CD4-positive, CD25-positive, alpha-beta regulatory T cell (primary cell): ENCODE data around the gene GSDME. TPM values are rescaled to one million over a fixed set of nuclear protein-coding genes. Genes with fewer than 3 reads are reported as not detected.

Experiments used
- ATAC-seq, 2 donors: fragments of 150-1000 bp; cut with Tn5 transposase; one replicate each; pipeline ENCODE4 v1.10.0; 2021; ENCODE audit warnings: low read depth in 2 of 2, moderate number of reproducible peaks in 2 of 2, moderate library complexity in 1 of 2
- DNase-seq, 3 donors: peaks; one replicate each; pipeline versions ENCODE4 v3.0.0 to v3.0.0-alpha.2; 2012 to 2022; ENCODE audit warnings: mixed read lengths in 1 of 3
- H3K27ac ChIP-seq: one replicate; pipeline ENCODE4 v1.7.0; 2013; ENCODE audit warnings: mild to moderate bottlenecking, low read length; ENCODE audit not compliant: insufficient read depth, poor library complexity, severe bottlenecking
- H3K27me3 ChIP-seq: one replicate; pipeline ENCODE4 v1.7.0; 2013; ENCODE audit warnings: low read length; ENCODE audit not compliant: control insufficient read depth, insufficient read depth
- H3K36me3 ChIP-seq: one replicate; pipeline ENCODE4 v1.7.0; 2013; ENCODE audit warnings: mild to moderate bottlenecking, low read length, moderate library complexity; ENCODE audit not compliant: control insufficient read depth, insufficient read depth
- H3K4me1 ChIP-seq: 2 replicates; pipeline ENCODE4 v1.7.0; 2013; ENCODE audit warnings: mild to moderate bottlenecking, low read length; ENCODE audit not compliant: insufficient read depth, control insufficient read depth, poor library complexity, severe bottlenecking
- H3K4me3 ChIP-seq: one replicate; pipeline ENCODE4 v1.7.0; 2013; ENCODE audit warnings: low read depth, mild to moderate bottlenecking, low read length, moderate library complexity
- H3K9me3 ChIP-seq, 2 experiments: 1 replicate in 1 of 2; 2 replicates in 1 of 2; pipeline ENCODE4 v1.7.0; 2013; ENCODE audit warnings: low read length in 2 of 2, mild to moderate bottlenecking in 1 of 2, moderate library complexity in 1 of 2; ENCODE audit not compliant: control insufficient read depth in 2 of 2
- H3K27ac Mint-ChIP-seq, 3 donors: one replicate each; pipeline ENCODE4 v1.8.0; 2020 to 2022; ENCODE audit warnings: mild to moderate bottlenecking in 3 of 3, mixed read lengths in 3 of 3, moderate library complexity in 2 of 3
- H3K27me3 Mint-ChIP-seq: one replicate; pipeline ENCODE4 v1.8.0; 2022; ENCODE audit warnings: mild to moderate bottlenecking, mixed read lengths
- H3K36me3 Mint-ChIP-seq: one replicate; pipeline ENCODE4 v1.8.0; 2020; ENCODE audit warnings: mixed read lengths
- H3K4me1 Mint-ChIP-seq, 4 donors: one replicate each; pipeline ENCODE4 v1.8.0; 2020 to 2022; ENCODE audit warnings: mixed read lengths in 4 of 4, mild to moderate bottlenecking in 1 of 4
- H3K4me3 Mint-ChIP-seq, 4 donors: one replicate each; pipeline ENCODE4 v1.8.0; 2020 to 2022; ENCODE audit warnings: mild to moderate bottlenecking in 4 of 4, mixed read lengths in 4 of 4, moderate library complexity in 3 of 4
- H3K9me3 Mint-ChIP-seq, 7 donors: one replicate each; pipeline ENCODE4 v1.8.0; 2020 to 2022; ENCODE audit warnings: mixed read lengths in 7 of 7, mild to moderate bottlenecking in 3 of 7, moderate library complexity in 2 of 7
- polyA plus RNA-seq, 4 donors: library from polyadenylated mRNA; unstranded; fragments of 300-500 nt; fragmentation: Illumina TruSeq; gene quantifications; one replicate each; pipeline ENCODE4 v1.2.3, GENCODE V29; 2021
- total RNA-seq: library from RNA; stranded (reverse); gene quantifications from one replicate; pipeline ENCODE4 v1.2.3, GENCODE V29; 2022

Gene GSDME
- total and polyA plus RNA-seq, 5 donors from 2014 or later = 0.15 to 0.55 (median 0.38) TPM; not detected in 2

GRCh38 chr7:24703296-24703695 lies 54.0 kb downstream of the GSDME start:
- Histone ChIP-seq H3K4me1 (no peaks in the 10 kb centered on the region), H3K4me3 (no peak overlapping the region), H3K9me3 (no peaks in the 10 kb centered on the region), H3K27ac (no peak overlapping the region), H3K36me3 (no peaks in the 10 kb centered on the region), H3K27me3 (no peaks in the 10 kb centered on the region)
- Mint-ChIP-seq H3K9me3 (no peaks in the 10 kb centered on the region), H3K4me1 (no peaks in the 10 kb centered on the region), H3K27ac (no peak overlapping the region), H3K27me3 (no peaks in the 10 kb centered on the region), H3K4me3 (no peak overlapping the region), H3K36me3 (peaks cover 4% of the 10 kb centered on the region)
- DNase-seq = no peak
- ATAC-seq = no peak

GRCh38 chr7:24702755-24703154 lies 54.5 kb downstream of the GSDME start:
- ATAC-seq = no peak
- no peaks in the 10 kb centered on the region for H3K9me3 Mint-ChIP-seq
- H3K4me3 ChIP-seq = no peak overlapping the region
- H3K9me3 ChIP-seq = no peaks in the 10 kb centered on the region
- DNase-seq = no peak
- H3K4me1 Mint-ChIP-seq = no peaks in the 10 kb centered on the region
- H3K4me1 ChIP-seq = no peaks in the 10 kb centered on the region
- H3K36me3 ChIP-seq = no peaks in the 10 kb centered on the region
- H3K27ac ChIP-seq = no peak overlapping the region
- no peak overlapping the region for H3K4me3 Mint-ChIP-seq
- H3K36me3 Mint-ChIP-seq = peaks cover 4% of the 10 kb centered on the region
- H3K27ac Mint-ChIP-seq = no peak overlapping the region
- H3K27me3 ChIP-seq = no peaks in the 10 kb centered on the region
- no peaks in the 10 kb centered on the region for H3K27me3 Mint-ChIP-seq

GRCh38 chr7:24701261-24702235 lies 55.7 kb downstream of the GSDME start:
- Histone ChIP-seq H3K4me1 (no peaks in the 10 kb centered on the region), H3K27ac (no peak overlapping the region), H3K9me3 (no peaks in the 10 kb centered on the region), H3K36me3 (no peaks in the 10 kb centered on the region), H3K4me3 (no peak overlapping the region), H3K27me3 (no peaks in the 10 kb centered on the region)
- peaks cover 4% of the 10 kb centered on the region for H3K36me3 Mint-ChIP-seq
- no peaks in the 10 kb centered on the region for H3K9me3 Mint-ChIP-seq
- no peaks in the 10 kb centered on the region for H3K27me3 Mint-ChIP-seq
- H3K4me3 Mint-ChIP-seq = no peak overlapping the region
- DNase-seq (no peak), ATAC-seq (no peak)
- no peaks in the 10 kb centered on the region for H3K4me1 Mint-ChIP-seq
- no peak overlapping the region for H3K27ac Mint-ChIP-seq

GRCh38 chr7:24700521-24701260 lies 56.6 kb downstream of the GSDME start:
- Histone ChIP-seq H3K27ac (no peak overlapping the region), H3K4me1 (no peaks in the 10 kb centered on the region), H3K36me3 (no peaks in the 10 kb centered on the region), H3K9me3 (no peaks in the 10 kb centered on the region), H3K27me3 (no peaks in the 10 kb centered on the region), H3K4me3 (no peak overlapping the region)
- H3K9me3 Mint-ChIP-seq = no peaks in the 10 kb centered on the region
- H3K4me1 Mint-ChIP-seq = no peaks in the 10 kb centered on the region
- no peaks in the 10 kb centered on the region for H3K27me3 Mint-ChIP-seq
- H3K27ac Mint-ChIP-seq = no peak overlapping the region
- peaks cover 4% of the 10 kb centered on the region for H3K36me3 Mint-ChIP-seq
- H3K4me3 Mint-ChIP-seq = no peak overlapping the region
- DNase-seq (no peak), ATAC-seq (no peak)

- Mint-ChIP-seq H3K4me3 (no peak overlapping the region), H3K27ac (no peak overlapping the region), H3K36me3 (peaks cover 13% of the 10 kb centered on the region)
Measured at GRCh38 chr7:24698531-24699266, 58.6 kb downstream of the GSDME start.

GRCh38 chr7:24697416-24697815 lies 59.8 kb downstream of the GSDME start:
- Mint-ChIP-seq H3K27ac (no peak overlapping the region), H3K27me3 (no peaks in the 10 kb centered on the region), H3K36me3 (peaks cover 13% of the 10 kb centered on the region), H3K4me3 (no peak overlapping the region), H3K9me3 (peaks cover 0 to 3% (median 0%) of the 10 kb centered on the region in 7 donors), H3K4me1 (no peaks in the 10 kb centered on the region)
- Histone ChIP-seq H3K27me3 (no peaks in the 10 kb centered on the region), H3K9me3 (no peaks in the 10 kb centered on the region), H3K4me3 (no peak overlapping the region), H3K36me3 (no peaks in the 10 kb centered on the region), H3K4me1 (no peaks in the 10 kb centered on the region), H3K27ac (no peak overlapping the region)
- no peak for ATAC-seq
- DNase-seq = no peak

More at GRCh38 chr7:24698531-24699266, 58.6 kb downstream of the GSDME start:
- ATAC-seq (no peak), DNase-seq (no peak)
- Histone ChIP-seq H3K4me1 (no peaks in the 10 kb centered on the region), H3K36me3 (no peaks in the 10 kb centered on the region), H3K9me3 (no peaks in the 10 kb centered on the region), H3K27me3 (no peaks in the 10 kb centered on the region), H3K27ac (no peak overlapping the region), H3K4me3 (no peak overlapping the region)
- peaks cover 0 to 3% (median 0%) of the 10 kb centered on the region in 7 donors for H3K9me3 Mint-ChIP-seq
- H3K4me1 Mint-ChIP-seq = no peaks in the 10 kb centered on the region
- H3K27me3 Mint-ChIP-seq = no peaks in the 10 kb centered on the region

GRCh38 chr7:24692592-24692991 lies 64.7 kb downstream of the GSDME start:
- ATAC-seq (no peak), DNase-seq (no peak)
- Mint-ChIP-seq H3K27ac (peak overlapping the region in 1 of 3 donors; percentile 27), H3K4me1 (no peaks in the 10 kb centered on the region), H3K9me3 (peaks cover 0 to 3% (median 0%) of the 10 kb centered on the region in 7 donors), H3K27me3 (no peaks in the 10 kb centered on the region), H3K4me3 (no peak overlapping the region), H3K36me3 (peaks cover 10% of the 10 kb centered on the region)
- H3K27me3 ChIP-seq = no peaks in the 10 kb centered on the region
- H3K36me3 ChIP-seq = no peaks in the 10 kb centered on the region
- no peak overlapping the region for H3K27ac ChIP-seq
- no peaks in the 10 kb centered on the region for H3K9me3 ChIP-seq
- H3K4me1 ChIP-seq = no peaks in the 10 kb centered on the region
- H3K4me3 ChIP-seq = no peak overlapping the region
